Tibial nerve (tissue), 4 donors: ENCODE measurements around the gene NASP.

Experiments used
- CTCF ChIP-seq, 5 experiments: fragments of 200-600 bp in 3 of 5; fragments of 450-650 bp in 2 of 5; sonication (generic) in 3 of 5; IDR thresholded peaks; one replicate each; pipeline ENCODE4 v1.5.1; 2016 to 2019; ENCODE audit warnings: antibody characterized with exemption in 5 of 5, mild to moderate bottlenecking in 3 of 5, moderate library complexity in 2 of 5
- EP300 ChIP-seq, 2 donors: sonication (generic); formaldehyde crosslinking; IDR thresholded peaks; one replicate each; pipeline ENCODE4 v1.6.1; 2017; ENCODE audit warnings: antibody characterized with exemption in 2 of 2, mild to moderate bottlenecking in 1 of 2
- POLR2A ChIP-seq, 2 donors: fragments of 450-650 bp; IDR thresholded peaks; one replicate each; pipeline ENCODE4 v1.6.1; 2017; ENCODE audit warnings: antibody characterized with exemption in 2 of 2, mild to moderate bottlenecking in 2 of 2, moderate library complexity in 2 of 2

GRCh38 chr1:45640293-45640692 is 56.5 kb downstream of the NASP start:
- no peak for TF ChIP-seq CTCF (IDR thresholded peaks at IDR 0.05)
- no peak for TF ChIP-seq POLR2A (IDR thresholded peaks at IDR 0.05)
- no peak for TF ChIP-seq EP300 (IDR thresholded peaks at IDR 0.05)
